Gastroesophageal sphincter (tissue), 4 donors: Measurements from ENCODE around the gene PAX5. TPM values are rescaled to one million over a fixed set of nuclear protein-coding genes. Genes with fewer than 3 reads are reported as not detected.

Experiments
- ATAC-seq: fragments of 150-250 bp; one replicate; pipeline ENCODE4 v1.9.1; 2016; ENCODE audit warnings: mild to moderate bottlenecking, moderate library complexity
- H3K27ac ChIP-seq, 4 donors: fragments of 200-600 bp; sonication (generic) in 3 of 4; 1 replicate in 3 of 4; 2 replicates in 1 of 4; pipeline ENCODE4 v1.5.1; 2016 to 2019
- H3K27me3 ChIP-seq: fragments of 200-600 bp; sonication (generic); one replicate; pipeline ENCODE4 v1.5.1; 2019
- H3K36me3 ChIP-seq, 2 donors: fragments of 200-600 bp; sonication (generic); one replicate each; pipeline ENCODE4 v1.5.1; 2019; ENCODE audit warnings: control low read depth in 1 of 2
- H3K4me1 ChIP-seq, 3 donors: fragments of 200-600 bp; sonication (generic); 1 replicate in 2 of 3; 2 replicates in 1 of 3; pipeline ENCODE4 v1.5.1; 2016 to 2019; ENCODE audit warnings: control low read depth in 2 of 3
- H3K4me3 ChIP-seq, 2 donors: fragments of 200-600 bp; sonication (generic); one replicate each; pipeline ENCODE4 v1.5.1; 2019; ENCODE audit warnings: mild to moderate bottlenecking in 1 of 2, moderate library complexity in 1 of 2
- H3K9me3 ChIP-seq, 3 donors: fragments of 200-600 bp; sonication (generic); one replicate each; pipeline ENCODE4 v1.5.1; 2017 to 2019; ENCODE audit warnings: control low read depth in 2 of 3
- CTCF ChIP-seq, 4 experiments: fragments of 200-600 bp in 2 of 4; fragments of 450-650 bp in 2 of 4; sonication (generic) in 1 of 4; IDR thresholded peaks; one replicate each; pipeline ENCODE4 v1.5.1; 2017 to 2019; ENCODE audit warnings: antibody characterized with exemption in 4 of 4, mild to moderate bottlenecking in 2 of 4, moderate library complexity in 2 of 4
- EP300 ChIP-seq: sonication (generic); formaldehyde crosslinking; IDR thresholded peaks from one replicate; pipeline ENCODE4 v1.6.1; 2017; ENCODE audit warnings: antibody characterized with exemption, mild to moderate bottlenecking
- POLR2A ChIP-seq, 2 donors: fragments of 450-650 bp; IDR thresholded peaks; one replicate each; pipeline ENCODE4 v1.6.1; 2017; ENCODE audit warnings: antibody characterized with exemption in 2 of 2, mild to moderate bottlenecking in 2 of 2, moderate library complexity in 1 of 2
- POLR2AphosphoS5 ChIP-seq: sonication (generic); formaldehyde crosslinking; IDR thresholded peaks from one replicate; pipeline ENCODE4 v1.6.1; 2017; ENCODE audit warnings: antibody characterized with exemption
- WGBS, 2 donors: methylation state at CpG; one replicate each; pipeline ENCODE4 v1.1.5; 2018; ENCODE audit warnings: low coverage in 1 of 2; 5-methylcytosine and 5-hydroxymethylcytosine counted together
- total RNA-seq, 4 donors: library from RNA; depleted of rRNA; stranded (reverse); fragments of >200 nt; gene quantifications; one replicate each; pipeline ENCODE4 v1.1.0, GENCODE V29; 2016

The PAX5 gene
- total RNA-seq, 4 donors from 2014 or later, result under 0.01 TPM; not detected in 3

GRCh38 chr9:36902861-36903524 is 131.1 kb downstream of the PAX5 start:
- H3K4me3 ChIP-seq, result no peak overlapping the region
- H3K9me3 ChIP-seq, result no peaks in the 10 kb centered on the region
- no peak for TF ChIP-seq POLR2A (IDR thresholded peaks at IDR 0.05)
- TF ChIP-seq CTCF (IDR thresholded peaks at IDR 0.05), result no peak
- no peak for TF ChIP-seq EP300
- no peak for TF ChIP-seq POLR2AphosphoS5
- H3K27me3 ChIP-seq, result peaks cover 47% of the 10 kb centered on the region
- H3K36me3 ChIP-seq, result no peaks in the 10 kb centered on the region
- no peaks in the 10 kb centered on the region for H3K4me1 ChIP-seq
- no peak overlapping the region for H3K27ac ChIP-seq
- 78 to 100% methylated on average over 1 to 2 of the region's 5 CpGs for WGBS, 2 donors
- ATAC-seq, result no peak

GRCh38 chr9:36902080-36902716 is 131.9 kb downstream of the PAX5 start:
- 52 to 58% methylated on average over 4 to 8 of the region's 8 CpGs for WGBS, 2 donors

GRCh38 chr9:36901528-36901927 is 132.5 kb downstream of the PAX5 start:
- no peak for ATAC-seq
- H3K36me3 ChIP-seq, result no peaks in the 10 kb centered on the region
- peaks cover 36% of the 10 kb centered on the region for H3K27me3 ChIP-seq
- H3K9me3 ChIP-seq, result no peaks in the 10 kb centered on the region
- H3K4me1 ChIP-seq, result no peaks in the 10 kb centered on the region
- H3K4me3 ChIP-seq, result no peak overlapping the region
- TF ChIP-seq CTCF (IDR thresholded peaks at IDR 0.05), result no peak
- TF ChIP-seq POLR2A (IDR thresholded peaks at IDR 0.05), result no peak
- no peak for TF ChIP-seq EP300
- TF ChIP-seq POLR2AphosphoS5, result no peak
- 58 to 68% methylated on average over 3 to 7 of the region's 7 CpGs for WGBS, 2 donors
- no peak overlapping the region for H3K27ac ChIP-seq

More at GRCh38 chr9:36902080-36902716, 131.9 kb downstream of the PAX5 start:
- H3K9me3 ChIP-seq, result no peaks in the 10 kb centered on the region
- H3K36me3 ChIP-seq, result no peaks in the 10 kb centered on the region
- H3K4me3 ChIP-seq, result no peak overlapping the region
- TF ChIP-seq POLR2A (IDR thresholded peaks at IDR 0.05) (no peak), CTCF (IDR thresholded peaks at IDR 0.05) (no peak), EP300 (no peak), POLR2AphosphoS5 (no peak)
- no peak for ATAC-seq
- no peaks in the 10 kb centered on the region for H3K4me1 ChIP-seq
- H3K27ac ChIP-seq, result no peak overlapping the region
- H3K27me3 ChIP-seq, result peaks cover 43% of the 10 kb centered on the region

GRCh38 chr9:36900856-36901220 is 133.2 kb downstream of the PAX5 start:
- no peaks in the 10 kb centered on the region for H3K36me3 ChIP-seq
- TF ChIP-seq CTCF (IDR thresholded peaks at IDR 0.05) (no peak), EP300 (no peak), POLR2AphosphoS5 (no peak), POLR2A (IDR thresholded peaks at IDR 0.05) (no peak)
- H3K4me1 ChIP-seq, result no peaks in the 10 kb centered on the region
- H3K27me3 ChIP-seq, result peaks cover 29% of the 10 kb centered on the region
- no peaks in the 10 kb centered on the region for H3K9me3 ChIP-seq
- no peak overlapping the region for H3K4me3 ChIP-seq
- ATAC-seq, result no peak
- H3K27ac ChIP-seq, result no peak overlapping the region
- WGBS, 2 donors, result 60 to 87% methylated on average over 1 to 6 of the region's 6 CpGs
